PC-3 (cell line): ENCODE results near the gene CCDC38.

Source experiments
- CTCF ChIP-seq: fragments of 300-600 bp; sonication (generic); conservative IDR thresholded peaks from 2 replicates; pipeline ENCODE4 v1.5.1; 2017; ENCODE audit warnings: antibody characterized with exemption, low read depth, mild to moderate bottlenecking, low read length
- EZH2 ChIP-seq: fragments of 300-600 bp; sonication (generic); IDR thresholded peaks from one replicate; pipeline ENCODE4 v1.6.1; 2017; ENCODE audit warnings: antibody characterized with exemption, mild to moderate bottlenecking, low read length; ENCODE audit not compliant: unreplicated experiment
- EZH2phosphoT487 ChIP-seq: fragments of 300-600 bp; sonication (generic); IDR thresholded peaks from 2 replicates; pipeline ENCODE4 v1.6.1; 2018; ENCODE audit warnings: mild to moderate bottlenecking, antibody characterized with exemption, low read length, borderline replicate concordance

- TF ChIP-seq CTCF: no peak
- no peak for TF ChIP-seq EZH2phosphoT487
- TF ChIP-seq EZH2: no peak
These were observed 23.3 kb downstream of the CCDC38 start for GRCh38 chr12:95919110-95919509.
